Measurements from ENCODE around the gene CCDC141. TPM values are rescaled to one million over a fixed set of nuclear protein-coding genes. Genes with fewer than 3 reads are reported as not detected.
A peak's percentile ranks its signal among the peaks of the same experiment; 100 is the strongest.

CCDC141 gene
- total RNA-seq (2014; rRNA removed; shearing (Covaris generic)): 8.0 and 13.4 TPM in 2 replicates
- polyA plus RNA-seq (2016; fragmentation: Nextera tagmentation; extraction: Ambion mirVana): 8.9 and 11.7 TPM in 2 replicates
- long read RNA-seq, partial matches to known transcripts: 1 of 2 reads
- long read RNA-seq, other reads (novel, unspliced or antisense): 1 of 2 reads

GRCh38 chr2:179049546-179050311, at the start of gene CCDC141:
CCDC141 (minus strand) TSS chr2:179050137; CDS start chr2:179049941, 196 bp downstream.
- Histone ChIP-seq H4K20me1 (replicated peaks; ENCODE audit: insufficient read depth) (no peaks in the 10 kb centered on the region), H3K27me3 (ENCODE audit: insufficient read depth) (no peaks in the 10 kb centered on the region), H3F3A (replicated peaks; ENCODE audit: low read depth) (no peaks in the 10 kb centered on the region; the same call in 1 of the 2 replicates), H3K27ac (ENCODE audit: low read depth) (peak within 1 kb of the TSS; percentile 91), H3K36me3 (ENCODE audit: insufficient read depth) (0 out of 2 replicates have a peak, but pooled peaks cover 9% of the 10 kb centered on the region), H2AFZ (no peak within 1 kb of the TSS), H3K9me2 (ENCODE audit: insufficient read depth) (no peaks in the 10 kb centered on the region), H3K79me2 (replicated peaks; ENCODE audit: insufficient read depth) (peaks cover 3% of the 10 kb centered on the region; the same call in 1 of the 2 replicates), H3K4me3 (peak within 1 kb of the TSS; percentile 45), H3K4me1 (ENCODE audit: insufficient read depth) (peaks cover 50% of the 10 kb centered on the region), H3K4me2 (peak within 1 kb of the TSS; percentile 68)
- no peak for ATAC-seq
- H3K36me3 Mint-ChIP-seq (ENCODE audit: low read depth): peaks cover 22% of the 10 kb centered on the region
- H3K4me1 Mint-ChIP-seq: peaks cover 29% of the 10 kb centered on the region
- no peaks in the 10 kb centered on the region for H3K9me3 Mint-ChIP-seq
- no peaks in the 10 kb centered on the region for H3K27me3 Mint-ChIP-seq (ENCODE audit: insufficient read depth, low read depth, poor library complexity)
- peak within 1 kb of the TSS; percentile 66 for H3K27ac Mint-ChIP-seq
- TF ChIP-seq JUNB (IDR thresholded peaks at IDR 0.05; ENCODE audit: unreplicated experiment) (no peak), EZH2phosphoT487 (IDR thresholded peaks at IDR 0.05; ENCODE audit: unreplicated experiment) (no peak), CREB1 (CRISPR knock-in tag; IDR thresholded peaks at IDR 0.05; ENCODE audit: low read depth) (no peak), ZNF331 (CRISPR knock-in tag; IDR thresholded peaks at IDR 0.05; ENCODE audit: low read depth) (no peak), CTCF (conservative IDR thresholded peaks at IDR 0.05; ENCODE audit: low read depth in 2 of 2) (no peak), REST (IDR thresholded peaks at IDR 0.05; ENCODE audit: unreplicated experiment) (no peak), STAT1 (IDR thresholded peaks at IDR 0.05; ENCODE audit: unreplicated experiment) (no peak), ZNF114 (CRISPR knock-in tag; IDR thresholded peaks at IDR 0.05) (no peak), EZH2 (IDR thresholded peaks at IDR 0.05; ENCODE audit: low read depth, unreplicated experiment) (no peak), ETS1 (IDR thresholded peaks at IDR 0.05) (no peak), ZNF462 (CRISPR knock-in tag; IDR thresholded peaks at IDR 0.05) (no peak), NANOG (IDR thresholded peaks at IDR 0.05; ENCODE audit: borderline replicate concordance) (no peak), POLR2AphosphoS5 (IDR thresholded peaks at IDR 0.05; ENCODE audit: low read depth) (no peak)
- peak within 1 kb of the TSS; percentile 55 for H3K4me3 Mint-ChIP-seq
- DNase-seq (ENCODE audit: low spot score): no peak

Measured in GM23338 (cell line).